Activated CD4-positive, alpha-beta T cell treated with anti-CD3 and anti-CD28 coated beads, Interleukin-2, amount 50 U/mL, for 1 hour (primary cell): ENCODE measurements around the gene POLR3G.

Experiments used
- DNase-seq: peaks from one replicate; pipeline ENCODE4 v3.0.0-alpha.2; 2020

The POLR3G gene

GRCh38 chr5:90506221-90506620 lies 31.6 kb downstream of the POLR3G start:
- DNase-seq, result no peak

GRCh38 chr5:90510438-90510837 lies 35.8 kb downstream of the POLR3G start:
- no peak for DNase-seq

- no peak for DNase-seq
Measured at GRCh38 chr5:90514520-90514919, 39.9 kb downstream of the POLR3G start.

GRCh38 chr5:90518661-90519060 lies 44.0 kb downstream of the POLR3G start:
- no peak for DNase-seq

DNA sequence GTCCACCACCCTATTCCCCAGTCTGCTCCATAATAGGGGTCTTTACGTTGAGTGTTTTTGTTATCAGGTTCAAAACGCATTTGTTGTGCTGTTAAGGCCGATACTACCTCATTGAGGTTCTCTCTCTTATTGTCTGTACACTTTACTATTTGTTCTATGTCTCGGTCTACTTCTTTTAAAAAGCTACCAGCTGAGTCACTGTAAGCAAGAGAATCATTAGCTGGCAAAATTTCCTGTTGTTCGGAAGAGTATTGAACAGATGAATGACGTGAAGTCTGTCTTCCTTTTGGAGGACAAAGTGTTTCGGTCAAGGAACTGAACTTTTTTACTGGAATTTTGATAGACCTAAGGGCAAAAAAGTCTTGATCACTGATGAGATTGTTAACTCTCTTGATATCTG lies 44.4 kb downstream of the POLR3G start:
- DNase-seq, result no peak

- DNase-seq, result no peak
Measured at GRCh38 chr5:90528601-90529193, 54.0 kb downstream of the POLR3G start.

DNA sequence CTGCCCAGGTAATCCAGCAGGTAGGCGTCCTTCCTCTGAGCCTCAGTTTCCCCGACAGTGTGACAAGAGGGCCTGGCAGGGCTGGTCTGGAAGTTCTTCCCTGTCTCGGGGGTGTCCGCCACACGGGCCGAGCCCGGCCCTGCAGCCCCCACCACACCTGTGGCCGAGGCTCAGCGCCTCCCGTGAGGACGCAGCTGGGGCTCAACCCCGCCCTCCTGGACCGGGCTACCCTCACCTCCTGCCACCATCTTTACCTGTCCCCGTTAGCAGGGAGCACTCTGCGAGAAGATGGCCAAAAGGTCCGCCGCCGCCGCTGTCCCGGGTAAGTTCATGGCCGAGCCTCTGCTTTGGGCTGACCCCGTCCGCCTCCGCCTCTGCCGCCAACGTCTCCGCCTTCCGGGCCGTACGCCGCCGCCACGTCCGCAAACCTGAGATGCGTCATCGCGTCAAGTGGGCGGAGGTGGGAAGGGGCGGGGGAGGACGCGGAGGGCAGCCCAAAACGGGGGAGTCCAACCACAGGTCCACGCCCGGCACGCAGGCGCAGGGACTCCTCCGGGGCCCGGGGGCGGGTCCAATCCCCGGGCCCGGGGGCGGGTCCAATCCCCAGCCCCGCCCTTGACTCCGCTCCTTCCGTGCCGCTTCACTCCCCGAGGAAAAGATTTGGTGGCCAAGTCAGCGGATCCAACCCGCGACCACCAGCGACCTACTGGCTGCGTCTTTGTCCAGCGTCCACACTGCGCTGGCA lies 54.7 kb downstream of the POLR3G start, which contains the start of gene LYSMD3:
LYSMD3 (minus strand) TSS at position 391 of the 745 bp plus-strand sequence. CDS start 4,295 bp downstream, outside the sequence.
- DNase-seq, result peak; percentile 97

DNA sequence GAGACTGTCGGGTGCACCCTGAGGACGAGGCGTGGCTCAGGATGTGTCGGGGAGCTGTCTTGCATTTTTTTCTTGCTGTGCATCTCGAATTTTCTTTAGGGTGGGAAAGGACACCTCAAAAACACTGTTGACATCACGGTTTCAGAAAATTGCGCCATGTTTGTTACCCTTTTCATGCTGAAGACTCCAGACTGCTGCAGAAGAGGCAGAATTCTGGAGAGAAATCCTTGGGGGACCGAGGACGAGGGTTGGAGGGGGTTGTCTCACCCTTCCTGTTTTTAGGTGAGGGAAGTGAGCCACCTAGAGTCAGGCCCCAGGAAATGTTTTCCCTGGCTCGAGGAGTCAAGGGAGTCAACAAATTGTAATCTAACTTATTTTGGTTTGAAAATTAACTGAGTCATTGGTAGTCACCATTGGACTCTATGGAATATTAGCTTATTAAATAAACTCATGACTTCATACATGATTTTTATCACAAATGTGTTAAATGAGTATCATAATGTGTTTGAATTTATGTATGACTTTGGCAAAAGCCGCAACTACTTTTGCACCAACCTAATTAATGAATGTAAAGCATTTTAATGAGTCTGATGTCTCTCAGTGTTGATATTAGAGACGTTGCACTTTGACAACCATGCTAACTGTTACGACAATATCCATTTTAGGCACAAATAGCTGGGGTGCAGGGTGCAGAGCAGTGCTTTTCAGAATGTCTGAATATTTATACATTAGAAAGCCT lies 55.4 kb downstream of the POLR3G start:
- DNase-seq, result peak; percentile 40

DNA sequence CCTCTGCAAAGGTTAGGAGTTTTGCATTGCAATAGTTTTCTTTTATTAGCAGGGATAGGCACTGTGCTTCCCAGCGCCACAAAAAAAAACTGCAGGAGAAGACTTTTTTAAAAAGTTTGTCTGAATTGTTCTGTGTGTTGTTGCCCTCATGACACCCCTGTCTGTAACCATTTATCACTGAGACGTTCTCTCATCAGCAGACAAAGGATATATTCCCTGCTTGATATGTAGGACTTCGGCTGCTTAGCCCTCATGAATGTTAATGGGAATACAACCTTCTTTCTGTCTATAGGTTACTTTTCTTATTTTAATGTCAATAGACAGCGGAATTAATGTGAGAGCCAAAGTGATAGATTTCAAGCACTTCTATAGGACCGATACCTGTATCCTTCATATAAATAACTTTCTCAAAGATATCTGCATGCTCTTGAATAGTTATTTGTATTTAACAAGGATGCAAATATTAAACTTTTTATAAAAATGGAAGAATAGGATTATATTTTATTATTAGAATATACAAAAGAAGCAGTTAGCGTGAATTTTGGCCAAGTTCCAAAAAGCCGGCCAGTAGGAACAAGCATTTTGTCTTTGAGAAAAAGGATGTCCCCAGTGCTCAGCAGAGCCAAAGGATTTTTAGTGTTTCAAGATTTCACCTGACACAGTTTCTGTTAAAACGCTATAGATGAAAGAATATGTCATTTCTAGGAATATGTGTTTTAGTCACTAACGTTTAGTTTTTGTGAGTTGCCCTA lies 56.2 kb downstream of the POLR3G start:
- DNase-seq, result no peak

DNA sequence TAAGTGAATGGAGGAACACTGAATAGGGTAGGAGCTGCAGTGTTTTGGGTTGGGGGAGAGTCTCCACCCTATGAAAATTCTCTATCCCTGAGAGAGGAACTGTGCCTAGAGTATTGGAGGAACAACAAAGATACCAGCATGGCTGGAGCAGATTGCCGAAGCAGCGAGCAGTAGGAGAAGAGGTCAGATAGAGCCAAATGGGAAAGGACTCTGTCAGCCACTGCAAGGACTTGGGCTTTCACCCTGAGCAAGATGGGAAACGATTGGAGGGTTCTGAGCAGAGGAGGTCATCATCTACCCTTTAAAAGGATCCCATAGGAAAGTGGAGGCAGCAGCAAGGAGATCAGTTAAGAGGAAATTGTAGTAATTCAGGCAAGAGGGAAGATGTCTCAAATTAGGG lies 59.1 kb downstream of the POLR3G start:
- DNase-seq, result no peak

DNA sequence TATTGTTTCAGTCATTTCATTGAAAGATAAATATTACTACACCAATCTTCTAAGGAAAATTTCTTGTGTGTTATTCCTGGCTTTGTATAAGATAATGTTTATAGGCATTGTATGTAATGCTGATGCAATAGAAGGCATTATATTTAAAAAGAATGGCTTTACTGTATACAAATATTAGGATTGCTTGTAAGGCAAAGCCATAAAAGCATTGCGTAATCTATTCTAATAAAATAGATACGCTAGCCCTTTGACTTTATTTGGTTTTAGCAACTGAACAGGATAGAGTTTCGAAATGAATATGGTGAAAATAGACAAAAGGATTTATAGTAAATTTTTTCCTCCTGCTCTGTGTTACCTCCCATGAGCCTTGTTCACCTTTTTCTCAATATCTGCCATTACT lies 60.3 kb downstream of the POLR3G start:
- DNase-seq, result no peak

DNA sequence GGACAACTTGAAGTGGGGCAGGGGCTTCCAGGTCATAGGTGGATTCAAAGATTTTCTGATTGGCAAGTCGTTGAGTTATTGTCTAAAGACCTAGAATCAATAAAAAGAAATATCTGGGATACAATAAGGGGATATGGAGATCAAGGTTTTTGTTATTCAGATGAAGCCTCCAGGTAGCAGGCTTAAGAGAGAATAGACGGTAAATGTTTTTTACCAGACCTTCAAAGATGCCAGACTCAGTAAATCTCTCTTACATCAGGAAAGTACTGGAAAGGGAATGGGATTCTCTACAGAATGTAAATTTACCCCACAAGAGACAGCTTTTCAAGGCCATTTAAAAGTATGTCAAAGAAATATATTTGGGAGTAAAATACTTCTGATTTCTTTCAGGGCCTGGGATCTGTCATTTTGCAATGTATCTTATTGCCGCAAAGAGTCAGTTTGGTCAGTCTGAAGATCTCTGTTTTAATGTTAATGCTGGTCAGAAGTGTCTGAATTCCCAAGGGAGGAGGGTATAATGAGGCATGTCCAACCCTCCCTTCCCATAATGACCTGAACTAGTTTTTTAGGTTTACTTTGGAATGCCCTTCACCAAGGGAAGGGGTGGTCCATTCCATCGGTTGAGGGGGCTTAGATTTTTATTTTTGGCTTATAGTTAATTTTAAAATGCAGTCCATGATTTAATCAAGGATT lies 68.3 kb downstream of the POLR3G start:
- DNase-seq, result no peak

- DNase-seq, result no peak
Measured at GRCh38 chr5:90545511-90545910, 70.8 kb downstream of the POLR3G start.

GRCh38 chr5:90546216-90546837 lies 71.7 kb downstream of the POLR3G start:
- no peak for DNase-seq

DNA sequence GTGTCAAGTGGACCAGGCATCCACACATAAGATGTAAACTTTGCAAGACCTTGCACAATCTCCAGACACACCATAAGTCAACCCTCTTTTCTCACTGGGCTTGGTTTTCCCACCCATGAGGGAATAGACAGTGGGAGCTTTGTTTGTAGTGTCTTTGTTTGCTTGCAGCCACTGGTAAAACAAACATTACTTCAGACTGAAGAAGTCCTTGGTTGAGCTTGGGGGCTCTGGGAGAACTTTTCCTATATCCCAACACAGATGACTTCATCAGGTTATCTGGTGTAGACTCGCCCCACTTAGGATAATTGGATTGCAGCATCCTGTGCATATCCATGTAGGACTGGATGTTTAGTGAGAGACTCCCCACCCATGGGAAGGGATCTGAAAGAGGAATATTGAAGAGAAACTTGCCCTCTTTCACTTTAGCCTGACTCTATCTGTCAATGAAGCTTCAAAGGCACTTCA lies 72.4 kb downstream of the POLR3G start:
- DNase-seq, result no peak

DNA sequence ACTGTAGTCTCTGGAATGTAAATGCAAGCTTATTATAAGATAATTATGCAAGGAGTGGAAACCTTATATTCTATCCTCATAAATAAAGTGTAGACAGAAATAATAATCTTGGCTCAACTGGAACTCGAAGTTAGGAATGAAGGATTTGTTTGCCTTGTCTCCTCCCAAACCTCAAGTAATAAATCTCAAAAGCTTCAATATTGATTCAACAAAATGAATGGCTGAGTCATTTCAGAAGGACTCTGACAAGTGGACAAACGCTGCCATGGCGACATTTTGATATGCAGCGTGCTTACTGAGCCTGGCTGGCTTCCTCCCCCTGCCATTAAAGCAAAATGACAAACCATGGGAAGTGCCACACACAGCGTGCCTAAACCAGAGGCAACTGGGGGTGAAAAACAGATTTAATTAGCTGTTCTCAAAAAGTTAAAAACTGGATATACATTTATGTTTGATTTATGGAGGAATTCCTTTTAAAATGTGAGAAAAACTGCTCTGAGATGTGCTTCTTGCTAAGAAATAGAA lies 73.5 kb downstream of the POLR3G start:
- DNase-seq, result no peak

DNA sequence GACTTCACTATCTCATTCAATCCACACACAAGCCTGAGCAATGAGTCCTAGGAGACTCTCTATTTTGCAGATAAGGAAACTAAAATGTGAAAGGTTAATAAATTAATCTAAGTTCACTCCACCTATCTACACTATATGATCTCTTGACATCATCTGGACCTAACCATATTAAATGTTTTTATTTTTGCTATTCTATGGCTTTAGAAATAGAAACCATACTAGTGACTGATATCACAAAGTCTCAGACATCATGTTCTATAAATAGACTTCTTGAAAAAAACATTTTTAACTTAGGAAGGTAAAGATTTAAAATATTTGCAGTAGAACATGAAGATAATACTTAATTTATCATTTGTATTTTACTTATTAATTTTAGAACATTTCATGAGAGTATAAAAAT lies 74.6 kb downstream of the POLR3G start:
- no peak for DNase-seq

DNA sequence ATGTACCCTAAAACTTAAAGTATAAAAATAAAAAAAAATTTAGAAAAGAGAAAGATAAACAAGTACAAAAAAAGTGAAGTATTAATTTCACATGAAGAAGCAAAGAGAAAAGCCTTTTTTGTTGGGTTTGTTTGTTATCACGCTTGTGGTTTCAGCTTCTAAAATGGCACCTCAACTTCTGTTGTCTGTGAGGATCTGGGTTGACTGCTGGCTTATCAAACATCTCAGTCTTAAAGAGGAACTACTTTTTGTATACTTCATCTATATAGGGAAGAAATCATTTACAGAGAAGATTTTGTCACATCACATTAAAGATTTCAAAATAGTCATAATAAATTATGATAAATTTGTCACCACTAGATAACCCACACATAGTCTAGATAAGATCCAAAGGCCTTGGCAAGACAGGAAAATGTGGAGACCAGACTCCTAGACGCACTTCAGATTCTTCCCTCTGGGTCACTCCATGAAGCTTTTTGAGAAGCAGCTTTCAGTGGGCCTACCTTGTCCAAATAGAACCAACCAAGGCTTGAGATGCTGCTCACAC lies 75.1 kb downstream of the POLR3G start:
- DNase-seq, result no peak

DNA sequence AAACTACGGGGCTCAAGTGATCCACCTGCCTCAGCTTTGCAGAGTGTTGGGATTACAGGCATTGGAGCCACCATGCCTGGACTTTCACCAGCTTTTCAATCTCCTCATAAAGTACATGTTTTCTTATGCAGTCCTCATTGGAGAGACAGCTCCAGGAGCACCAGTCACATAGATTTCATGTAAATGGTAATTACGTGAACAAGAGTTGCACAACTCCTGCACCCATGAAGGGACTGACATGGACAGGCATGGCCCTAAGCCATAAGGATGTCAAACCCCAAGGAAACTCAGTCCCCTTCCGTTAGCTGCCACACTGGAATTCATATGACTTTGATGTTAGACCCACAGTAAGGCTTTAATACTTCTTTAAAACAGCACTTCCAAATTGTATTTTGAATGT lies 76.3 kb downstream of the POLR3G start:
- no peak for DNase-seq

DNA sequence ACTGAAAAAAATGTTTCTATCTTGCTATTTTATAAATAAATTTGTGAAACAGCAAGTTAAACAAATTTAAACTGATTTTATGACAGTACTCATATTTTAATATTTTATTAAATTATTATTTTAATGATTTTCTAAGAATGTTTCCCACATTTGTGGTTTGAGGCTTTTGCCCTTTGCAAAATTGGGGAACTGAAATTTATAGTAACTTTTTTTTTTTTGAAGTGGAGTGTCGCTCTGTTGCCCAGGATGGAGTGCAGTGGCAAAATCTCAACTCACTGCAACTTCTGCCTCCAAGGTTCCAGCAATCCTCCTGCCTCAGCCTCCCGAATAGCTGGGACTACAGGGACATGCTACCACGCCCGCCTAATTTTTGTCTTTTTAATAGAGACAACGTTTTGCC lies 76.7 kb downstream of the POLR3G start:
- no peak for DNase-seq

GRCh38 chr5:90553711-90554110 lies 79.0 kb downstream of the POLR3G start:
- no peak for DNase-seq
